ENCODE data around the gene BEST4.
A peak's percentile ranks its signal among the peaks of the same experiment; 100 is the strongest.
"Not testable (repeated sequence)": the region's sequence is repeated elsewhere in the genome, so short reads cannot be mapped to it uniquely, and the experiment has no call there.

Gene BEST4

GRCh38 chr1:44788120-44788860, at the start of gene BEST4:
BEST4 (minus strand) TSS chr1:44788170; CDS start chr1:44787705, 465 bp downstream.
- DNase-seq, result no peak

GRCh38 chr1:44835738-44836675, 48.0 kb upstream of the BEST4 start:
- DNase-seq, result peak; percentile 54

- DNase-seq, result no peak
These were observed 46.4 kb upstream of the BEST4 start for GRCh38 chr1:44834328-44834727.

GRCh38 chr1:44832056-44832705, 44.2 kb upstream of the BEST4 start:
- DNase-seq, result no peak

- no peak for DNase-seq
These were observed 43.5 kb upstream of the BEST4 start for GRCh38 chr1:44831516-44831915.

GRCh38 chr1:44830900-44831304, 42.9 kb upstream of the BEST4 start:
- no peak for DNase-seq

GRCh38 chr1:44829506-44830384, 41.8 kb upstream of the BEST4 start:
- no peak for DNase-seq

- no peak for DNase-seq
These were observed 41.0 kb upstream of the BEST4 start for GRCh38 chr1:44828841-44829440.

- DNase-seq, result no peak
These were observed 40.2 kb upstream of the BEST4 start for GRCh38 chr1:44828003-44828651.

GRCh38 chr1:44827197-44828002, 39.4 kb upstream of the BEST4 start:
- DNase-seq, result no peak

GRCh38 chr1:44826375-44827196, 38.6 kb upstream of the BEST4 start:
- DNase-seq, result no peak

- not testable (repeated sequence) for DNase-seq
These were observed 36.4 kb upstream of the BEST4 start for GRCh38 chr1:44824392-44824791.

GRCh38 chr1:44822981-44823451, 35.0 kb upstream of the BEST4 start:
- no peak for DNase-seq

- no peak for DNase-seq
These were observed 34.2 kb upstream of the BEST4 start for GRCh38 chr1:44822131-44822701.

- no peak for DNase-seq
These were observed 33.3 kb upstream of the BEST4 start for GRCh38 chr1:44821240-44821715.

GRCh38 chr1:44820328-44821239, 32.6 kb upstream of the BEST4 start:
- DNase-seq, result peak; percentile 55

- DNase-seq, result peak; percentile 93
These were observed 31.8 kb upstream of the BEST4 start for GRCh38 chr1:44819608-44820327.

Measured in kidney glomerular epithelial cell (primary cell).